HG03469 (cell line): ENCODE measurements around the gene SHISA7.

ENCODE experiments used
- ATAC-seq: cut with Tn5 transposase; IDR thresholded peaks from one replicate; pipeline ENCODE4 v1.9.1; 2021; ENCODE audit warnings: mild to moderate bottlenecking, moderate library complexity, moderate number of reproducible peaks; ENCODE audit not compliant: unreplicated experiment

The SHISA7 gene

DNA sequence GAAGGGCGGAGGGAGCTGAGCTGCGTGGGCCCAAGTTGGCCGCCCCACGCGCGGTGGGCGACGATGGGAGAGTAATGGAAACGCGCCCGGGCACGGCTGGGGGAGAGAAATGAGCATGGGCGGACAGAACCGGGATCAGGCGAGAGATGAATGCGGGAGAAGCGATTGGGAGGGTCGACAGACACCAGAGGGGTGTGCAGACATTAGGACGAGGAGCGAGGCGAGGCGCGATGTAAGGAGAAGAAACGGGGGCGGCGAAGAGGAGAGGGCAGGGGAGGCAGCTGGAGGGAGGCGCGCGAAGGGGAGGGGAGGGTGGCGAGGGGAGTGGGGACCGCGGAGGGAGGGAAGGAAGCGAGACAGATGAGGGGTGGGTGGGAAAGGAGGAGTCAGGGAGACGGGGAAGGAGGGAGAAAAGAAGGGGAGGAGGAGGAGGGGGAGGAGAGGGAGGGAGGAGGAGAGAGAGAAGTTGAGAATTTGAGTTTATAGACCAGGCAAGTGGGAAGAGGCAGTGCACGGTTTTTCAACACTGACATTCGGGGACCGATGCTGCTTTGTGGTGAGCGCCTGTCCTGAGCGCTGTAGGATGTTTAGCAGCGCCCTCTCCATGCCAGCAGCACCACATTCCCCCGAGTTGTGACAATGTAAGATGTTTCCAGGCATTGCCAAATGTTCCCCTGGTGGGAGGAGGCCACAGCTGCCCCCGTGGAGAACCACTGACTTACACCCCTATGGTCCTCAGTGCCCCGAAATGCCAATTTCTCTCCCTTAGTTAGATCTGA is at the start of gene SHISA7:
Gene SHISA7 (minus strand): TSS at position 256 of the 779 bp plus-strand sequence. CDS start 437 bp downstream, outside the sequence.
- ATAC-seq, result no peak

DNA sequence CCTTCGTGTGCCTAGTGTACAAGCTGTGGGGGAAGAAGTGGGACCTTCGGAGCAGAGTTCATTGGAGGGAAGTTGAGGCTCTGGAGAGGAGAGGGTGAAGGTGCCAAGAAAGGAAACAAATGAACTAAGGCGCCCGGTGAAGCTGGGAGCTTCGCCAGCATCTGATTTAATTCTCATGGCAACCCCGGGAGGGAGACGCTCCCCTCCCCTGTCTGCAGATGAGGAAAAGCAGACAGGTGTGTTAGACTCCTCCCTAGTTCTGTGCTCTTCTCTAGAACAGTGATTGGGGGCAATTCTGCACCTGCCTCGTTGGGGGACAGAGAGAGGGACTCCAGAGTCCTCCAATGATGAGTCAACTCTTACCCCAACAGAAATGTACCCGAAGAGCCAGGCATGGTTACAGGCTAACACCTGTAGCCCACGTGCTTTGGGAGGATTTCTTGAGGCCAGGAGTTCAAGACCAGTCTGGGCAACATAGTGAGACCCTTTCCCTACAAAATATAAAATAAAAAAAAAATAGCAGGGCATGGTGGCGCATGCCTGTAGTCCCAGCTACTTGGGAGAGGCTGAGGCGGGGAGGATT is 49.4 kb upstream of the SHISA7 start:
- ATAC-seq, result no peak

DNA sequence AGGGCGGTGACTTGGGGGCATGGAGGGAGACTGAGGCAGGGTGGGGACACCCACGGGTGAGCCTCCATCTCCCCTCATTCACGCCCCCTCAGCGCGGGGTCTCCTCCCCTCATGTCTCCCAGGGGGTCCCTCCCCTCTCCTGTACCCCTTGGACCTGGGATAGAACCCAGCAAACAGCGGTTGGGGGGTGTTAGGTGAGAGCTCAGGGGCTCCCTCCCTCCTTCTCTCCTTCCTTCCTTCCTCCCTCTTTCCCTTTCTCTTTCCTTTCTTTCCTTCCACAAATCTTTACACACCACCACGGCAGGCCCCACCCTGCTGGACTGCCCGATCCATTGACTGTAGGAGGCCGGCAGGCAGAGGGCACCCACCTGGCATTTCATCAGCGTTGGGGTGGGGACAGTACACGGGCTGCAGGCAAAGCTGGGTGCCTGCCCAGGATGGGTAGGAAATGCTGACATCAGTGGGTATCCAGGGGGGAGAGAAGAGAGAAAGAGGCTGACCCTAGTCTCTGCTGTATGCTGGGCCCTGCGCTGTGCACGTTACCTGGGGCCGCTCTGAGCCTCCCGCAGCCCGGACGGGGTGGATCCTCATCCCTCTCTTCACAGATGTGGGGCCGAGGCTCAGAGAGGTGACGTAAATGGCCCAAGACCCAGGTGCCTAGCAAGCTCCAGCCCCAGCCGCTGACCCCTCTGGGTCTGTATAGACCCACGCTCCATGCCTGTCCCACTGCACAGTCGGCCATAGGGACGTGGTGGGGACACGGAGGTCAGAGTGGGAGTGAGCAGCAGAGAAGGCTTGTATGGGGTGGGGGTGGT is 48.7 kb upstream of the SHISA7 start:
- no peak for ATAC-seq

DNA sequence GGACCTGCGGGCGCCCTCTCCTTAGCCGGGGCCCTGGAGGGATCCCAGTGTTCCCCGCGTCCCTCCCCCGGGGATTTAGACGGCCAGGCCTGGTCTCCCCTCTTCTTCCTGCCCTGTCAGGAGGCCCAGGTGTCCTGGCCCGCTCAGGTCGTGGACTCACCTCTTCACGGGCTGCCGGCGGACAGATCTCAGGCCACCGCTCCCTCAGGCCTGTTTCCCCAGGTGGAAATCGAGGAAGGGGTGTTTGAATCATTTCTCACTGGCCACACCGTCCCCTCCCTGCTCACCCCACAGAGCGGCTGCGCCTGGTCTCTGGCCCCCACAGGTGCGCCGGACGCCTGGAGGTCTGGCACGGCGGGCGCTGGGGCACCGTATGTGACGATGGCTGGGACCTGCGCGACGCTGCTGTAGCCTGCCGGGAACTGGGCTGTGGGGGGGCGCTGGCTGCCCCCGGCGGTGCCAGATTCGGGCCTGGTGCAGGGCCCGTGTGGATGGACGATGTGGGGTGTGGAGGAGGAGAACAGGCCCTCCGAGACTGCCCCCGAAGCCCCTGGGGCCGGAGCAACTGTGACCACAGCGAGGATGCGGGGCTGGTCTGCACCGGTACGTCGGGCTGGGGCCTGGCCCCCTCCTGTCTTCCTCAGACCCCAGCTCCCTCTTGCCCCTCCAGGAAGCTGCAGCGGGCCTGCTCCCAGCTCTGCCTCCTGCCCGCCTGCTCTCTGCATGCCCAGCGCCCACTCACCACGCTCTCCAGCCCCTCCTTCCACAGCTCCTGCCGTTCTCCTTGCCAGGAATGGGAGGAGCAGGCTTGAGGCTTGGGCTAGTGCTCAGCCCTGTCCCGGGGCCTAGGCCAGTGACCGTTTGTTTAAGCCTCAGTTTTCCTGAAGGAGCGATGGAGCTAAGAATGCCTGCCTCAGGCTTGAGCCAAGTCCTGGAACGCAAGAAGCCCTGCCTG is 47.7 kb upstream of the SHISA7 start:
- no peak for ATAC-seq

DNA sequence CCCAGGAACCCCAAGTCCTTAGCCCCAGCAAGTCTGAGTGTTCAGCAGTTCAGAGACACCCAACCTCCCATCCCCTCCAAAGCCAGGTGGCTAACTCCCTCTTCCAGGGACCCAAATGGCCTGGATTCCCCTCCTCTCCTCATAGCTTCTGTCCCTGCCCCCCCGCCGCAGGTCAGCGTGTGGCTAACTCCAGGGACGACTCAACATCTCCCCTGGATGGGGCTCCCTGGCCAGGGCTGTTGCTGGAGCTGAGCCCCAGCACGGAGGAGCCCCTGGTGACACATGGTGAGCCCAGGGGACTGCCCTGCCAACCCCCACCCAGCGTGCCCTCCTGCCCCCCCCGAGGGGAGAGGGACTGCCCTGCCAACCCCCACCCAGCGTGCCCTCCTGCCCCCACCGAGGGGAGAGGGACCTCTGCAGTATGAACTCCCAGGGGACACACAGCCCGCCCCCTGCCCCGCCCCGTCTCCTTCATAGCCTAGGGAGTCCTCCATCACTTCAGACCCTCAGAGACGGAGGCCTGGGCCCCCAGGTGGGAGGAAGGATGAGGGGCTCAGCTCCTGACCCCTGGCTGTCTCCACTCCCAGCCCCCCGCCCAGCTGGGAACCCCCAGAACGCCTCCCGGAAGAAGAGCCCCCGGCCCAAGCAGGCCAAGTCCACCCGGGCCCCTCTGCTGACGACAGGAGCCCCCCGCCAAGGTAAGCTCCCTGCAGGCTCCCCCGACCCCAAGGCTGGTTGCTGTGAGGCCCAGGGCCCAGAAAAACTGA is 46.8 kb upstream of the SHISA7 start:
- no peak for ATAC-seq

DNA sequence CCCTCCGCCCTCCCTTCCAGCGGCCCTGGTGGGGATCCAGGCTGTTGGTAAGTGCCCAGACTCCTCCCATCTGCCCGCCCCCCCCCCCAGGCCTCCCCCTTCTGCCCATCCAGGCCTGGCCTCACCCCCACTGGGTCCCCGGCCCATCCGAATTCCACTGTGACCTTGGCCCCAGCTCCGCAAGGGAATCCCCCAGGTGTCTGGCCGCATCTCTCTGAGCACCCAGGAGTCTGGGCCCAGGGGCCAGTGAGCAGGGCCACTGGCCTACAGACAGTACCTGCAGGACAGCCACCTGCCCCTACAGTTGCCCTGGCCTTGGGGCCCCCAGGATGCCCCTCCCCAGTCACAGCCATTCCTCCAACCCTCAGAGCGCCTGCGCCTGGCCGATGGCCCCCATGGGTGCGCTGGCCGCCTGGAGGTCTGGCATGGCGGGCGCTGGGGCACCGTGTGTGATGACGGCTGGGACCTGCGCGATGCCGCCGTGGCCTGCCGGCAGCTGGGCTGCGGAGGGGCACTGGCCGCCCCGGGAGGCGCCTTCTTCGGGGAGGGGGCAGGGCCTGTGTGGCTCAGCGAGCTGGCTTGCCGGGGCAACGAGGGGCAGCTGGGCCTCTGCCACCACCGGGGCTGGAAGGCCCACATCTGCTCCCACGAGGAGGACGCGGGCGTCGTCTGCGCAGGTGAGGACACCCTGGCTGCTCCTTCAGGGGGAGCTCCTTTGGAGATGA is 46.0 kb upstream of the SHISA7 start:
- ATAC-seq, result no peak

DNA sequence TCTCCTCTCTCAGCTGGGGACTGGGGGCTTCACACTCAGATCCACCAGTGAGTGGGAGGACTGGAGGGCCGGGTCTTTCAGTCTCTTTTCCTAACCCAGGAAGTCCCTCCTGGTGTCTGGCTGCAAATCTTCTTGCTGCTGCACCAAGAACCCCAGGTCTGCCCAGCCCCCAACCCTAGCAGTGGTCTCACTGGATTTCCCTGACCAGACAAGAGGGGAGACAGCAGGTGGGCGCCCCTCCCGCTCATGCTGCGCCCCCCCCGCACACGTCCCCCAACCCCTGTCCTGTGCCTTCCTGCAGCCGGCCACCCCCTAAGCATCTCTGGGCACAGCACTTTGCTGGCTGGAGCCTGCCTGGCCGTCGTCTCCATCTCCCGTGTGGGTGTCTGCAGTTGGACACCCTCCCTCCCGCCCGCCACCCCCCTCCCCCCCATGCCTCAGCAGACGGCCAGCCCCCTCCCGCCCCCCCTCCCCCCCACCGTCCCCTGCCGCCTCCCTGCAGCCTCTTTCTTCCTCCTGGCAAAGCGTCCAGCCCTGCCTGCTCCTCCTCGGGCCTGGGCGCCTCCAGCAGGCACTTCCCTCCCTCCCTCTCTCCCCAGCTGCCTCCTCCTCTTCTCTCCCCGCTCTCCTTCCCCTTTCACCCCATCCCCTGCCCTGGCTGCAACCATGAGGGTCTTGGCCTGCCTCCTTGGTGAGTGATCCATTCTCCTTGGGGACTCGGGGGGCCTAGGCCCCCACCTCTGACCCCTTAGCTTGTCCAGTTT is 45.0 kb upstream of the SHISA7 start, which contains the start of gene SSC5D:
Gene SSC5D (plus strand): TSS at position 513 of the 764 bp plus-strand sequence. CDS start 154 bp downstream, at position 667.
- no peak for ATAC-seq

DNA sequence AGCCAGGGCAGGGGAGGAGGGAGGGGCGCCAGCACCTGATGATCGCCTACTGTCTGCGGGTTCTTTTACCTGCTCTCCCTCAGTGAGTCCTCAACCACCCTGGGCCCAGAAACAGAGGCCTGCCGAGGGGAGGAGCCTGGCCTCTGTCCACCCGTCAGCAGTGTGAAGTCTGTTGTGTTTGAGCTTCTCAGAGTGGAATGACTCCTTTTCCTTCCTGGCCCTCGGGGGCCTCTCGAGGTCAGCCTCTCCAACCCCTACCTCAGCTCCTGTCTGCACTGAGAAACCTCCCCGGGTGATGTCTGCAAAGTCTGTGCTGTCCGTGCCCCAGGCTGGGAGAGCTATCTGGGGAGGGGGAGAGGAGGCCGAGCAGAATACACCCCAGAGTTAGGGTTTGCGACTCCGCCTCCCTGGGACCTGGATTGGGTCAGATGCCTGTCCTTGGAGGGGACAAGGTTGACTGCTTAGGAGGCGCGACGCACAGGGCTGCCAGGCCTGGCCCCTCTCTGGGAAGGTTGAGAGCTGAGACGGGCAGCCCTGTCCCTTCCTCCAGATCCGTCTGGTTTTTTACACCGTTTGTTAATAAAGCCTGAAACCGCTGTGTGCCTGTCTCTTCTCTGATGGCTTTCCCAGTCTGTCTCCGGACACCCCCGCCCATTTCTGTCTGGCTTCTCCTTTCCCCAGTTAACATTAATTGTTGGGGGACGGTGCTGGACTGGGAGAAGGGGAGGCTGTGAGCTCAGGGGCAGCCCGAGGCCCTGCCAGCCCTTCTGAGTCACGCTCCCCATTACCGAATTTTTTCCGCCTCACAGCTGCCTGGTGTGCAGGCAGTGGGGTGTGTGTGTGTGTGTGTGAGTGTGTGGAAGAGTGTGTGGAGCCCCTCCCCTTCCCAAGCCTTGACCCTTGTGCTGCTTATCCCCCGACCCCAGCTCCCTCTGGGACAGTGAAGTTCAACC is 44.1 kb upstream of the SHISA7 start:
- no peak for ATAC-seq

DNA sequence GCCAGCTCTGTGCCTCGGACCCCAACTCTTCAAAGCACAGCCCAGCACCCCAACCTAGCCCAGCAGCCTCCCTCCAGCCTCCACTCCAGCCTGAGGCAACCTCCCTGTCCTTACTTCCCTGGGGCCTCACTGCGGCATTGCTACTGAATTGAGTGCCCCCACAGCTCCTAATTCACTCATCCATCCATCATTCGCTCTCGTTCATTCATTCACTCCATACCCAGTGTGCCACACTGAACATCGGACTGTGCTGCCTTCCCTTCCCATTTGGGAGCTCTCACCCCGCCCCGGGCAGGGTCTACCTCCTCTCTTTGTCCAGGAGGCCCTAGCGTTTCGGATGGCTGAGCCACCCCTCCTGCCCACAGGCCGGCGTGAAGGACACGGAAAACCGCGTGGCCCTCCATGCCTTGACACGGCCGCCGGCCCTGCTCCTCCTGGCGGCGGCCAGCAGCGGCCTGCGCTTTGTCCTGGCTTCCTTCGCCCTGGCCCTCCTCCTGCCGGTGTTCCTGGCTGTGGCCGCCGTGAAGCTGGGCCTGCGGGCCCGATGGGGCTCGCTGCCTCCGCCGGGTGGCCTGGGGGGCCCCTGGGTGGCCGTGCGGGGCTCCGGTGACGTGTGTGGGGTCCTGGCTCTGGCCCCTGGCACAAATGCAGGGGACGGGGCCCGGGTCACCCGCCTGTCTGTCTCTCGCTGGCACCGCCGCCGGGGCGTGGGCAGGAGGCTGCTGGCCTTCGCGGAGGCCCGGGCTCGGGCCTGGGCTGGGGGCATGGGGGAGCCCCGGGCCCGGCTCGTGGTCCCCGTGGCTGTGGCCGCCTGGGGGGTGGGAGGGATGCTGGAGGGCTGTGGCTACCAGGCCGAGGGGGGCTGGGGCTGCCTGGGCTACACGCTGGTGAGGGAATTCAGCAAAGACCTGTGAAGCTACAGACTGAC is 43.2 kb upstream of the SHISA7 start:
- ATAC-seq, result no peak

DNA sequence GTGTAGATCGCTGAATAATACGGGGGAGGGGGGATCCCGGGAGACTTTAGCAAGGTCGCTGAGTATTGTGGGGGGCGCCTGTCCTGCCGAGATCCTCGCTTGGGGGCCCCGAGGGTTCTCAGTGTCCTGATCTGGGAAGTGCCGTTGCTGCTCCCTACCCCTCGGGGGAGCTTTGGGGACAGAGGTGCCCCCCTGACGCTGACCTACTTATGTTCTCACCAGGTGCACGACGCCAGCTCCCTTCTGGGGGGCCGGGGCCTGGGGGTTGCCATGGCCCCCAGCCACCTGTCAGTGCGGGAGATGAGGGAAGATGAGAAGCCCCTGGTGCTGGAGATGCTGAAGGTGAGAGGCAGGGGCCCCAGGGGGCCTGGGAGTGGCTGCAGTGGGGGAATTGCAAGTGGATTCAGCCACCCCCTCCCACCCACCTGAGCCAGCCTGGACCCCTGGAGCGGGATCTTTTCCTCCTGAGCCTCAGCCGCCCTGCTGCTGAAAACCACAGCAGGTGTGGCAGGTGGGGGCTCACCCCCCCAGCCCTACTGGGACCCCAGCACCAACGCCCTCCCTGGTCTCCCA is 42.4 kb upstream of the SHISA7 start:
- no peak for ATAC-seq

DNA sequence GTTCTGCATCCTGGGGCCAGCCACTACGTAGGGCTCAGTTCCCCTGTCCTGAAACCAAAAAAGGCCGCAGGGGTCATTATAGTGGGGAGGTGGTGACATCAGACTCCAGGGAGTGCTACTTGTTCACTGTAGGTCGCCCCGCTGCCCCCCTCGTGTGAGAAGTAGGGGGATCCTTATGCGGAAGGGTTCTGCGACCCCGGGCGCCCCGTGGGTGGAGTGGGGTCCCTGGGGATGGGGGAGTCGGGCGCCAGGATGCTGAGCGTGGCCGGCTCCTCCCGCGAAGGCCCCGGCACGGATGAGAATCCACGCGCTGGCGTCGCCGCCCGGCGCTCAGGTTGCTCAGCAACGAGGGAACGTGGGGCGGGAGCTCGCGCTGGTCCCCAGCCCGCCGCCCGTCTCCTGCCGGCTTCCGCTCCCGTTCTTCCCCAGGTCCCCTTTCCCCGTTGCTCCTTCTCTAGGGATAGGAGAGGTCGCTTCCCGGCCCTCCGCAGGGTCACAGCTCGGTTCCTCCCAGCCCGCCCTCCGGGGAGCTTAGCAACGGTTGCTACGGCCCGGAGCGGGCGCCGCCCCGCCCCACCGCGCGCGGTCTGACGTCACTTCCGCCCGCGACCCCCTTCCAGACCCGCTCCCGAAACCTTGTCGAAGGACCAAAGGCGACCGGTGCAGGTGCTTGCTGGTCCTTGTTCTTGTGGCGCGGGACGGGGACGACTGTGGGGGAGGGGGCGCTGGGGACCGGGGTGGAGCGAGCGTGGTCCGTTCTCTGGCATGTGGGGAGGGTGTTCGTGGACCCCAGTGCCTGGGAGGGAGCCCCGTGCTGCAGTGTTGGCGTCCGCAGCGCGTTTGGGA is 41.7 kb upstream of the SHISA7 start, which contains the start of gene NAT14:
Gene NAT14 (plus strand): TSS at position 596 of the 846 bp plus-strand sequence. CDS start 521 bp downstream, outside the sequence.
- no peak for ATAC-seq

DNA sequence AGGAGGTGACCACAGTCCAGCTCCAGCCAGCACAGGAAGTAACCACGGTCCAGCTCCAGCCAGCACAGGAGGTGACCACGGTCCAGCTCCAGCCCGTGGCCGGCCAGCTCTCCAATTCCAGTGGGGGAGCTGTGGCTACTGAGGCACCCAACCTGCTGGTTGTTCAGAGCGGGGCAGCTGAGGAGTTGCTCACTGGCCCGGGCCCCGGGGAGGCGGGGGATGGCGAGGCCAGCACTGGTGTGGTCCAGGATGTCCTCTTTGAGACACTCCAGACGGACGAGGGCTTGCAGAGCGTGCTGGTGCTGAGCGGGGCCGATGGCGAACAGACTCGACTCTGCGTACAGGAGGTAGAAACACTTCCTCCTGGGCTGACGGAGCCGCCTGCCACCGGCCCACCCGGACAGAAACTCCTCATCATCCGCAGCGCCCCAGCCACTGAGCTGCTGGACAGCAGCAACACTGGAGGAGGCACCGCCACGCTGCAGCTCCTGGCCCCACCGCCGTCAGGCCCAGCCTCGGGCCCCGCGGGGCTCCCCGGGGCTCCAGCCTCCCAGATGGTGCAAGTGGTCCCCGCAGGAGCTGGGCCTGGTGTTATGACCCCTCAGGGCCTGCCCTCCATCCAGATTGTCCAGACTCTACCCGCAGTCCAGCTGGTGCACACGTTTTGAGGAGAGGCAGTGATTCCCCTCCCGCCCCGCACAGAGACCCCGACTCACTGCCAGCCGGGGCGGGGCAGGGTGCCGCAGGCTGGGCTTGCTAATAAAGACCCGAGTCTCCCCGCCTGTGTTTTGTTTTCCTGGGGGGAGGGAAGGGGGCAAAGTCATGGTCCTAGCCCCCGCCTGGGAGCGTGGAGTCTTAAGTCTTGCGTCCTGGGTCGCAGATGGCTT is 40.8 kb upstream of the SHISA7 start:
- ATAC-seq, result no peak

DNA sequence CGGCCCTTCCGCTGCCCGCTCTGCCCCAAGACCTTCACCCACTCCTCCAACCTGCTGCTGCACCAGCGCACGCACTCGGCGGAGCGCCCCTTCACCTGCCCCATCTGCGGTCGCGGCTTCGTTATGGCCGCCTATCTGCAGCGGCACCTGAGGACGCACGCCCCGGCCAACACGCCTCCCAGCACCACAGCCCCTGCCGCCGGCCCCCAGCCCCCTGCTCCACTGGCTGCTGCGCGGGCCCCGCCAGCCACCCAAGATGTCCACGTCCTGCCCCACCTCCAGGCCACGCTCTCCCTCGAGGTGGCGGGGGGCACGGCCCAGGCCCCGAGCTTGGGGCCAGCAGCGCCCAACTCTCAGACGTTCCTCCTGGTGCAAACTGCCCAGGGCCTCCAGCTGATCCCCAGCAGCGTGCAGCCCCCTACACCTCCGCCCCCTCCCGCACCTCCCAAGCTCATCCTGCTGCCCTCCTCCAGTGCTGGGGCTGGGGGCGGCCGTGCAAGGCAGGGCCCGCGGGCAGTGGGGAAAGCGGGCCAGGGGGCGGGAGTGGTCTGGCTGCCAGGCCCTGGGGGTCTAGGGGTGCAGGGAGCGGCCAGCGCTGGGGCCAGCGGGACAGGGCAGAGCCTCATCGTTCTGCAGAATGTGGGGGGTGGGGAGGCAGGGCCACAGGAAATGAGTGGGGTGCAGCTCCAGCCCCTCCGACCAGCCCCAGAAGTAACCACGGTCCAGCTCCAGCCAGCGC is 40.0 kb upstream of the SHISA7 start:
- ATAC-seq, result no peak
